KOPT-K1 (cell line): ENCODE data around the gene ERFL.
A peak's percentile ranks its signal among the peaks of the same experiment; 100 is the strongest.
"Not testable (repeated sequence)": the region's sequence is repeated elsewhere in the genome, so short reads cannot be mapped to it uniquely, and the experiment has no call there.

Experiments
- H3K27ac ChIP-seq: fragments of 200-600 bp; sonication (generic); 2 replicates; pipeline ENCODE4 v1.5.1; 2016; ENCODE audit warnings: antibody characterized with exemption, mild to moderate bottlenecking, low read depth, low read length; ENCODE audit not compliant: poor library complexity, severe bottlenecking
- H3K36me3 ChIP-seq: fragments of 200-600 bp; sonication (generic); 2 replicates; pipeline ENCODE4 v1.5.1; 2017; ENCODE audit warnings: antibody characterized with exemption, mild to moderate bottlenecking, low read length, moderate library complexity; ENCODE audit not compliant: insufficient read depth
- H3K9me3 ChIP-seq: fragments of 200-600 bp; sonication (generic); 2 replicates; pipeline ENCODE4 v1.5.1; 2017; ENCODE audit warnings: antibody characterized with exemption, low read length, mild to moderate bottlenecking; ENCODE audit not compliant: insufficient read depth, poor library complexity, severe bottlenecking

The ERFL gene

DNA sequence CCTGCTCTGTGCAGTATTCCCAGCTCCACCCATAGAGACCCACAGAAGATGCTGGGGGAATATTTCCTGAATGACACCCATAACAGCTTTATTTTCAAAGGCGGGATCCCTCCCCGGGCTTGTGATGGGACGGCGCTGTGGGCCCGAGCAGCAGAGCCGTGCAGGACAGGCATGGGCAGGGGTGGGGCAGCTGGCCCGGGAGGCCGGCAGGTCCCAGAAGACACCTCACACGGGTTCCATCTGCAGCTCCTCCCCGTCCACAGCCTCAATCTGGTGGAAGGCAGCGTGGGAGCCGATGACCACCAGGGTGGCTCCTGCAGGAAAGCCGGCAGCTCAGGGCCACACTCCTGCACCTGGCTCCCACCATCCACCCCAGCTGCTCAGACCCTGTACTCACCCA is 28.4 kb upstream of the ERFL start:
- H3K36me3 ChIP-seq, result no peaks in the 10 kb centered on the region
- H3K9me3 ChIP-seq, result no peaks in the 10 kb centered on the region
- no peak overlapping the region for H3K27ac ChIP-seq

- no peak overlapping the region for H3K27ac ChIP-seq
- no peaks in the 10 kb centered on the region for H3K36me3 ChIP-seq
- no peaks in the 10 kb centered on the region for H3K9me3 ChIP-seq
Observed at GRCh38 chr19:41955521-41955920, 27.3 kb upstream of the ERFL start.

DNA sequence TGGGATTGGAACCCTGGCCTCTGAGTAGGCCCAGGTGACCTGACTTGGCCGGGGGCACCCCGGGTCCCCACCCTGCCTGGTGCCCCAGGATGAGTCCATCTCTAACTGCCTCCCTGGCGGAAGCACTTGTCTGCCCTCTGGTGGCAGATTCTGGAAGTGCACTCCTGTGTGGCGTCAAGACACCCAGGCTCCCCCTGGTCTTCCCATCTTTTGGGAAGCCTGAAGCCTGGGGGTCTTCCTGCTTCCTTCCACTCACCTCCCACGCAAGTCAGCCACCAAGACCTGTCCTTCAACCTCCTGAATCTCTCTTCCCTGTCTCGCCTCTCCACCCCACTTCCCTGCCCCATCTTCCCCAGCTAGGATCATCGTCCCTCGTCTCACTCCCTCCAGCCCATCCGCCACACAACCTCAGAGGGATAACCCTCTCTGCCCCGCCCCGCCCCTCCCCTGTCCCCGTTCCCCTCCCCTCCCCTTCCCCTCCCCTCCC is 23.5 kb upstream of the ERFL start:
- Histone ChIP-seq H3K27ac (no peak overlapping the region), H3K9me3 (no peaks in the 10 kb centered on the region)

DNA sequence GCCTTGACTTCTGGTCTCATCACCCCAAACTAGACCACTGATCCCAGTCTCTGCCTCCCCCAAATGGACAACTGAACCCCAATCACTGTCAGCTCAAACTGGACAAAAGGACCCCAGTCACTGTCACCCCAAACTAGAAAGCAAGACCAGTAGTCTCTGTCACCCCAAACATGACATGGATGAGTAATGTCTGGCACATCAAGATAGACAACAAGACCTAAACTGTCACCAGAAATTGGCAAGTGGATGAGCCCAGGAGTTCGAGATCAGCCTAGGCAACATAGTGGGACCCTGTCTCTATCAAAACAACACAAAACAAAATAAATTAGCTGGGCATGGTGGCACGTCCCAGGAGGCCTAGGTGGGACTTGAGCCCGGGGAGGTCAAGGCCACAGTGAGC is 18.8 kb upstream of the ERFL start:
- Histone ChIP-seq H3K27ac (no peak overlapping the region), H3K36me3 (no peaks in the 10 kb centered on the region), H3K9me3 (no peaks in the 10 kb centered on the region)

More for the DNA sequence above, 23.5 kb upstream of the ERFL start:
- no peaks in the 10 kb centered on the region for H3K36me3 ChIP-seq

DNA sequence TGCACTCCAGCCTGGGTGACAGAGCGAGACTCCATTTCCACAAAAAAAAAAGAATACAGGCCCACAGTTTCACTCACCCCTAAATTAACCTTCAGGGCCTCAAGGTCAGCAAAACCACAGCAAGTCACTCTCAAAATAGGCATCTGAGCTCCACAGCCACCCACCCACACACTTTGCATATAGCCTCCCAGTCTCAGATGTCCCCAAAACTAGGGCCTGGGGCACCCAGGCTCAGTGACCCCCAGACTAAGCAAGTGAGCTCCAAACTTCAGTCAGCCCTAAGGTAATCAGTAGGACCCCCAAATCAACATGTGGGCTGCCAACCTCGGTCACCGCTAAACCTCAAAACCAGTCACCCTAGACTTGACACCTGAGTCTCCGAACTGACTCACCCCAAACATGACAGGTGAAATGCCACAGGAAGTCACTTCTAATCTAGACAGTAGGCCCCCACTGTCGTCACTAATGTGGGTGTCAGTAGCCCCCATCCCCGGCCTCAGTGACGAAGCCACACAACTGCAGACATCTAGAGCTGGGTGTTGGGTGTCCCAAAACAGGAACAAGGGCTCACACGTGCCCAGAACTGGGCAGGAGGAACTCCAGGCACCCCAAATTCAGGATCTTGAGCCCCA is 17.0 kb upstream of the ERFL start:
- Histone ChIP-seq H3K27ac (peak overlapping the region; percentile 5), H3K9me3 (no peaks in the 10 kb centered on the region), H3K36me3 (no peaks in the 10 kb centered on the region)

DNA sequence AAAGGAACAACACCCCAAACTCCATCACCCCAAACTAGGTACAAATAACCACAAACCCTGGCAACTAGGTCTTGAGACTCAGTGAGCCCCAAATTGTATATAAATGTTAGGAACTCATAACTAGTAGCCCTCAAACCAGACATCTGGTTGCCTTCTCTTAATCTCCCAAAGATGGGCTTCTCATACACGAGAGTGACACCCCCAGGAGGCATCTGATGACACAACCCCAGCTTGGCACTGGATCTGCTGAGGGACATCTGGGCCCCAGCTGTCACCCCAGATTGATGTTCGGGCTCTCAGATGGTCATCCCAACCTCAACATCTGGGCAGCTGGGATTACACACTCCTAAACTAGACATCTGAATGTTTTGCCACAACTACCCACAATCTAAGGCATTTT is 16.1 kb upstream of the ERFL start:
- Histone ChIP-seq H3K36me3 (no peaks in the 10 kb centered on the region), H3K27ac (no peak overlapping the region), H3K9me3 (no peaks in the 10 kb centered on the region)

GRCh38 chr19:41941410-41942202 is 13.4 kb upstream of the ERFL start:
- Histone ChIP-seq H3K9me3 (no peaks in the 10 kb centered on the region), H3K27ac (no peak overlapping the region), H3K36me3 (no peaks in the 10 kb centered on the region)

GRCh38 chr19:41940731-41941409 is 12.6 kb upstream of the ERFL start:
- Histone ChIP-seq H3K9me3 (no peaks in the 10 kb centered on the region), H3K27ac (no peak overlapping the region), H3K36me3 (no peaks in the 10 kb centered on the region)

DNA sequence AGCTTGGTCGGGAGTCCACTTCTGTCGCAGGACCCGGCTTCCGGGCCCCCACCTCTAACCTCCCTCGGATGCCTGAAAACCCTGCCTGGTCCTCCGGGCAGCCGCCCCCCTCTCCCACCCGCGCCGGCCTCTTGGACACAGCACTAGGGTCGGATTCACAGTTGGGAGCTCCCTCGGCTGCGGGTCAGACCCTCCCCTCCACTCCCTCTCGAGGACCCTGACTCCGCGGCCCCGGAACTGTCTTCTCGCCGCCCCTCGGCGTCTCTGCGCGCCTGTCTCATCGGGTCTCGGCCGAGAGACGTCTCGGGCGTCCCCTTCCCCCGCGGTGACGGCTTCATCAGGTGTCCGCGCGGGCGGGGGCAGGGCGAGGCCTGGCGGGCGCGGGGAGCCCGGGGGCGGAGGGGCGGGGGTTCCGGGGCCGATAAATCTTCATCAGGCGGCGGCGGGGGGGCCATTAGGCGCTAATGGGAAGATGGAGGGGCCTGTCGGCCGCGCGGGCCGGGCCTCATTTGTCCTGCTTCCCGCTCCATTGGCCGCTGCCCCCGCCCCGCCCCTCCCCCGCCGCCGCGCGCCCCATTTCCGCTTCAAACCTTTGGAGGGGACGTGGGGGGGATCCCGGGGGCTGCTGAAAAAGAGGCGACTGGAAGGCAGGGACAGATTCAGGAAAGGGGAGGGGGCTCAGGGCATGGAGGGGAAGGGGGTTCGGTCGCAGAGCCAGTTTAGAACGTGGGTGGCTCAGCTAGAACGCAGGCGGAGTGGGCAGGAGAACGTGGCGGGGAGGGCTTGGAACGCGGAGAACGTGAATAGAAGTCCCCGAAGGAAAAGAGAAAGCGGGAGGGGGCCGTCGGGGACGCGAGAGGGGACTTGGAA is 11.8 kb upstream of the ERFL start:
- Histone ChIP-seq H3K36me3 (no peaks in the 10 kb centered on the region), H3K9me3 (no peaks in the 10 kb centered on the region), H3K27ac (no peak overlapping the region)

DNA sequence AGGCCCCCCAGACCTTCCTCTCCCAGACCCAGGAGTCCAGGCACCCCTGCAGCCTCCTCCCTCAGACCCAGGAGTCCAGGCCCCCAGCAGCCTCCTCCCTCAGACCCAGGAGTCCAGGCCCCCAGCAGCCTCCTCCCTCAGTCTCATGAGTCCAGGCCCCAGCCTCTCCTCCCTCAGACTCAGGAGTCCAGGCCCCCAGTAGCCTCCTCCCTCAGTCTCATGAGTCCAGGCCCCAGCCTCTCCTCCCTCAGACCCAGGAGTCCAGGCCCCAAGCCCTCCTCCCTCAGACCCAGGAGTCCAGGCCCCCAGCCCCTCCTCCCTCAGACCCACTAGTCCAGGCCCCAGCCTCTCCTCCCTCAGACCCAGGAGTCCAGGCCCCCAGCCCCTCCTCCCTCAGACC is 11.0 kb upstream of the ERFL start:
- H3K36me3 ChIP-seq, H3K27ac ChIP-seq, H3K9me3 ChIP-seq: not testable (repeated sequence)

- no peak overlapping the region for H3K27ac ChIP-seq
- H3K36me3 ChIP-seq, result no peaks in the 10 kb centered on the region
- no peaks in the 10 kb centered on the region for H3K9me3 ChIP-seq
Observed at GRCh38 chr19:41937525-41938468, 9.5 kb upstream of the ERFL start.

DNA sequence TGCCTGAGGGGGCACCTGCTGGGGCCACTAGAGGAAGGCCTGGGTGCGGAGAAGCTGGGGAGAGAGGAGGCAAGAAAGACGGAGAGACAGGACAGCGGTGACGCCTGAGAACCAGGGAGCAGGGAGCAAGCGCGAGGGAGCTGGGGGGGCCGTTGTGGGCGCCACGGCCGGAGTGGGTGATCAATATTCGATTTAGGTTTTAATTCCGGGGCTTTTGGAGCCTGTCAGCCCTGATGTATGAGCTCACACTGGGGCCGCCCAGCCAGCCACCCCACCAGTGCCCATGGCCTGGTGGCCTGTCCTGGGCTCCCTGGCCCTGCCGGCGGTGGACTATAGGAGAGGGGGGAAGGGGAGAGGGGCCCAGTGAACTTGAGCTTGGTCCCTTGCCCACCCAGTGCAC is 8.7 kb upstream of the ERFL start:
- Histone ChIP-seq H3K27ac (no peak overlapping the region), H3K36me3 (no peaks in the 10 kb centered on the region), H3K9me3 (no peaks in the 10 kb centered on the region)

- no peaks in the 10 kb centered on the region for H3K9me3 ChIP-seq
- H3K27ac ChIP-seq, result no peak overlapping the region
- H3K36me3 ChIP-seq, result no peaks in the 10 kb centered on the region
Observed at GRCh38 chr19:41936416-41936850, 8.2 kb upstream of the ERFL start.
